HUES48 (cell line): ENCODE data around the gene PLCH1.

Experiments
- H3K27ac ChIP-seq: one replicate; pipeline ENCODE4 v1.7.0; 2013; ENCODE audit warnings: low read depth, low read length, inconsistent platforms
- H3K27me3 ChIP-seq: 2 replicates; pipeline ENCODE4 v1.6.1; 2013; ENCODE audit warnings: mild to moderate bottlenecking, low read length; ENCODE audit not compliant: control insufficient read depth, insufficient read depth
- H3K36me3 ChIP-seq: 2 replicates; pipeline ENCODE4 v1.6.1; 2013; ENCODE audit warnings: low read length; ENCODE audit not compliant: control insufficient read depth, insufficient read depth
- H3K4me1 ChIP-seq: 2 replicates; pipeline ENCODE4 v1.6.1; 2013; ENCODE audit warnings: mild to moderate bottlenecking, low read length; ENCODE audit not compliant: control insufficient read depth, insufficient read depth
- H3K4me3 ChIP-seq: 2 replicates; pipeline ENCODE4 v1.5.1; 2013; ENCODE audit warnings: mild to moderate bottlenecking, low read depth, low read length
- H3K9ac ChIP-seq: 2 replicates; pipeline ENCODE4 v1.6.1; 2013; ENCODE audit warnings: mild to moderate bottlenecking, low read depth, low read length, moderate library complexity
- H3K9me3 ChIP-seq: 2 replicates; pipeline ENCODE4 v1.6.1; 2013; ENCODE audit warnings: low read length; ENCODE audit not compliant: control insufficient read depth, insufficient read depth

Gene PLCH1

GRCh38 chr3:155326901-155327300 is 418.0 kb downstream of the PLCH1 start:
- H3K27ac ChIP-seq: no peak overlapping the region
- H3K36me3 ChIP-seq: no peaks in the 10 kb centered on the region
- no peaks in the 10 kb centered on the region for H3K27me3 ChIP-seq
- no peaks in the 10 kb centered on the region for H3K9me3 ChIP-seq
- no peak overlapping the region for H3K4me3 ChIP-seq
- no peak overlapping the region for H3K9ac ChIP-seq
- H3K4me1 ChIP-seq: 0 out of 2 replicates have a peak, but pooled peaks cover 5% of the 10 kb centered on the region

- 0 out of 2 replicates have a peak, but pooled peaks cover 5% of the 10 kb centered on the region for H3K4me1 ChIP-seq
- H3K4me3 ChIP-seq: no peak overlapping the region
- no peak overlapping the region for H3K27ac ChIP-seq
- H3K36me3 ChIP-seq: no peaks in the 10 kb centered on the region
- H3K27me3 ChIP-seq: no peaks in the 10 kb centered on the region
- H3K9me3 ChIP-seq: no peaks in the 10 kb centered on the region
- H3K9ac ChIP-seq: no peak overlapping the region
Observed at GRCh38 chr3:155326244-155326643, 418.6 kb downstream of the PLCH1 start.
